Midbrain (tissue), 1 donor: Measurements from ENCODE around the gene KLHL7.
A peak's percentile ranks its signal among the peaks of the same experiment; 100 is the strongest.
"Not testable (repeated sequence)": the region's sequence is repeated elsewhere in the genome, so short reads cannot be mapped to it uniquely, and the experiment has no call there.

Experiments used
- DNase-seq: peaks from one replicate; lab custom pipeline; 2025; lab: John Stamatoyannopoulos, UW

KLHL7 gene

DNA sequence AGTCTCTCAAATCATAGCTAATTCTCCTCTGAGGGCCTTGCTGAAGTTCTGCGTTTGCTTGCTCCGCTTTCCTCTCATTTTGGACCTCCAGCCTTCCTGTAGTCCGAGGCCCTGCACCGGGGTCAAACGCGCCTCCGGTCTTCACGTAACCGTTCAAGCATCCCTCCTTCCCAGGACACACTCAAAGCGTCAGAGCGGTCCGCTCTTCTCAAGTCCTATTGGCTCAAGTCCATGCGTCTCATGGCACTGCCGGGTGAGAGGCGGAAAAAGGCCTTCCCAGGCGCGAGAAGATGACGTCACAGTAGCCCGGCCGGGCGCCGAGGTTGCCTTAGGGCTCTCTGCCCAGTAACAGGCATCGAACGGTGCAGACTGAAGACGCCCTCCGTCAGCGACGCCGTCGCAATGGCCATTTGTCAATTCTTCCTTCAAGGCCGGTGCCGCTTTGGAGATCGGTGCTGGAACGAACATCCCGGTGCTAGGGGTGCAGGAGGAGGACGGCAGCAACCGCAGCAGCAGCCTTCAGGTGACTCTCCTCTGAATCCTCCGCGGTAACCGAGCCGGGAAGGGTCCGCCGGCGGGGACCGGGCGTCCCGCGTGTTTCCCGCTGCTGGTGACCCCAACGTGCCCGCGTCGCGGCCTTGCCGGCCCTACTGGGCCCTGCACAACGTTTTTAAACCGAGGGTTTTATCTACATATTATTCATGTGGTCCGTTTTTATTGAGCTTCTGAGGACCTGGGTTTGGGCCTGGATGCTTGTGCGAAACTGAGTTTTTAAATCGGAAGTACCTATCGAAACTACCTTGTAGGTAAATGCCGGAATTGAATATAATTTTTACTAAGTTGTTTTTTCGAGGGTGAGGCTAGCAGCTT, 76.3 kb downstream of the KLHL7 start, which contains the start of gene NUP42:
TSS of gene NUP42 (plus strand) at position 365 of the 870 bp plus-strand sequence. CDS start at position 403, 38 bp downstream.
- DNase-seq: peak; percentile 95

DNA sequence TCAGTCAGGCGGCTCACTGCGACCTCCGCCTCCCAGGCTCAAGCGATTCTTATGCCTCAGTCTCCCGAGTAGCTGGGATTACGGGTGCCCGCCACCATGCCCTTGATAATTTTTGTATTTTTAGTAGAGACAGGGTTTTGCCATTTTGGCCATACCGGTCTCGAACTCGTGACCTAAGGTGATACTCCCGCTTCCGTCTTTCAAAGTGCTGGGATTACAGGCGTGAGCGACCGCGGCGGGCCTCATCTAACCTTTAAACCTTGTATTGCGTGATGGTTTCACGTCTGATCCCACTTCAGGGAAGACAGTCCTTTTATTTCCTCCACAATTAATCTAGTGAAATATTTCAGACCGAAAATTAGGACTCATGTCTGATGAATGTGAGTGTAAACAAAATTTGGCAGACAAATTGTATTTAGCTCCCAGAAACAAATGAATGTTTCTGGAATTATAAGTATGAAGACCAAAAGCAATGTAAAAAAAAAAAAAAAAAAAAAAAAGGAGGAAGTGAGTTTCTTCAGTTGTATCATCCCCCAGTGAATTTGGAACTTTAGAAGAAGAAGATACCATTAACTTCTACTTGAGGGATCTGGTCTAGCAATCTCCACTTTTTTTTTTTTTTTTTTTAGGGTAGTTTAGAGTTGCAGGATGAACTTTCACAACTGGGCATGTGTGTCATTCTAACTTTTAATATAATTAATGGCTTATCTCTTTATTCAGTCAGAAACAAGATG, 77.9 kb downstream of the KLHL7 start:
- DNase-seq: no peak

DNA sequence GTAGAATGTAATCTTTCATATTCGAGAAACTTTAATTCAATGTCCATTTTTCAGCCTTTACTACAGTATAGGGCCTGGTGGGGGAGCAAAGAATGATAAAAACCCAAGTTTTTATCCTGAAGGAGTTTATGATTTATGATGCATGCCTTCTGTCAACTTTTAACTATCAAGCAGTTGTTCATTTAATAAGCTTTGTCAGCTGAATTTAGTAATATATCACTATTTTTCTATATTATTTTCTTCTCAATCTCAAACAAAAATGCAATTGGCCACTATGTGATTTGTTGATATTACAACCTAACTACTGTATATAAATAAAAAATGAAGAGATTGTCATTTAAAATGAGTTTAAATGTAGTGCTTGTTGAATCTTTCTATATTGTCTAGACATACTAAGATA, 78.7 kb downstream of the KLHL7 start:
- DNase-seq: no peak

DNA sequence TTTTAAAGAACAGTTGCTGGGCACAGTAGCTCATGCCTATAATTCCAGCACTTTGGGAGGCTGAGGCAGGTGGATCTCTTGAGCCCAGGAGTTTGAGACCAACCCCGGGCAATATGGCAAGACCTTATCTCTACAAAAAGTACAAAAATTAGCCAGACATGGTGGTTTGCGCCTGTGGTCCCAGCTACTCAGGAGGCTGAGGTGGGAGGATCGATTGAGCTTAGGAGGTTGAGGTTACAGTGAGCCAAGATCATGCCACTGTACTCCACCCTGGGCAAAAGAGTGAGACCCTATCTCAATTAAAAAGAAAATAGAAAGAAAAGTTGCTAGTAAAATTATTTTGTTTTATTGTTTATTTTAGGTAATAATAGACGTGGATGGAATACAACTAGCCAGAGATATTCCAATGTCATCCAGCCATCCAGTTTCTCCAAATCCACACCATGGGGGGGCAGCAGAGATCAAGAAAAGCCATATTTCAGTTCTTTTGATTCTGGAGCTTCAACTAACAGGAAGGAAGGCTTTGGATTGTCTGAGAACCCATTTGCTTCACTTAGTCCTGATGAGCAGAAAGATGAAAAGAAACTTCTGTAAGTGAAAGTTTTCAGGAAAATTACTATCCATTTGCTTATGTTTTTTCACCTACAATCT, 79.2 kb downstream of the KLHL7 start:
- peak; percentile 83 for DNase-seq

DNA sequence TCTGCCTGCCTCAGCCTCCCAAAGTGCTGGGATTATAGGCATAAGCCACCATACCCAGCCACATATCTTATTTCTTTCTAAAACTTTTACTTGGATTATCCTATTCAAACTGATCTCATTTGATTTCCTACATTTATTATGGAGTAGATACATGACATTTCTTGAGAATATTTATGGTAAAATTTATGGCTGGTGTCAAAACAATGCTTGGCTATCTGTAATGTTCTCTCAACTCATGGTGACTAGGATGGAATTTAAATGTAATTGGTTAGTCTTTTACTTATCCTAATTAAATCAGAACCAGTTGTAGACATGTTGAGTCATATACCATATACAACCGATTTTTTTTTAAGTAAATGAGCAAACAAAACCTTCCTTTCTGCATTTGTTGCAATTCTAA, 80.4 kb downstream of the KLHL7 start:
- DNase-seq: no peak

DNA sequence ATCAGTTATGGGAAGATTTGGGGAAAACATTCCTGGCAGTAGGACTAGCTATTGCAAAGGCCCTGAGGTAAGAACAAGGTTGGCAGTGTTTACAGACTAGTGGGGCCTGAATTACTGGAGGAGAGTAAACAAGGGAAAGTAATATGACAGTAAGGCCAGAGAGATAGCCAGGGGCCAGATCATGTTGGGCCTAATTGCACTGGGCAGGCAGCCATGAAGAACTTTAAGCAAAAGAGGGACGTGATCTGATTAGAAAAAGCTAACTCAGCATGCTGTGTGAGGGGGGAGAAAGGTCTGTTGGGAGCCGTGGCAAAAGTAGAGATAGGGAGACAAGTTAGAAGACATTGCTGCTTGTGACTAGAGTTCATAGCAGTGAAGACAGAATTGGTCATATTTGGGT, 85.4 kb downstream of the KLHL7 start:
- DNase-seq: no peak

DNA sequence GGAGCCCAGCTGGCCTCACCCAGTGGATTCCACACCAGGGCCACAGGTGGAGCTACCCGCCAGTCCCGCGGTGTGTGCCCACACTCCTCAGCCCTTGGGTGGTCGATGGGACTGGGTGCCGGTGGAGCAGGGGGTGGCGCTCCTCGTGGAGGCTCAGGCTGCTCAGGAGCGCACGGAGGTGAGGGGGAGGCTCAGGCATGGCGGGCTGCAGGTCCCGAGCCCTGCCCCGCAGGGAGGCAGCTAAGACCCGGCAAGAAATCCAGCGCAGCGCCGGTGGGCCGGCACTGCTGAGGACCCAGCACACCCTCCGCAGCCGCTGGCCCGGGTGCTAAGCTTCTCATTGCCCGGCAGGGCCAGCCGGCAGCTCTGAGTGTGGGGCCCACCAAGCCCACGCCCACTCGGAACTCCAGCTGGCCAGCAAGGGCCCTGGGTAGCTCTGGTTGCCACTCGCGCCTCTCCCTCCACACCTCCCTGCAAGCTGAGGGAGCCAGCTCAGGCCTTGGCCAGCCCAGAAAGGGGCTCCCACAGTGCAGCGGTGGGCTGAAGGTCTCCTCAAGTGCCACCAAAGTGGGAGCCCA, 88.2 kb downstream of the KLHL7 start:
- DNase-seq: not testable (repeated sequence)

DNA sequence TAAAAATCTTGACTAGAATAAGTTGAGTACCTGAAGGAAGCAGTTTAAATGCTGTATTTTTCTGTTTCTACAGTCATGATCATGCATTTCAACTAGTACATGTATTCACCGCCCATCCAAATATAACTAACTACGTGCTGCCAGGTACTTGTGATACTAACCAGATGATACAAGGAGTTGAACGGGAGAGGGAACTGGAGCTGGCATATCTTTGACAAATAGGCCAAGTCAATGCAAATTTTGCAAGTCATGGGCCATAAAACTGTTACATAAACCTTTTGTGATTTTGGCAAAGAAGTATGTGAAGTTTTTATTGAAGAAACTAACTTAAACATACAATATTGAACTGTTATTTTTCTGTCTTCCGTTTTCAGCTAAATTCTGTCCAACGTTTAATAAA, 90.7 kb downstream of the KLHL7 start:
- DNase-seq: no peak

DNA sequence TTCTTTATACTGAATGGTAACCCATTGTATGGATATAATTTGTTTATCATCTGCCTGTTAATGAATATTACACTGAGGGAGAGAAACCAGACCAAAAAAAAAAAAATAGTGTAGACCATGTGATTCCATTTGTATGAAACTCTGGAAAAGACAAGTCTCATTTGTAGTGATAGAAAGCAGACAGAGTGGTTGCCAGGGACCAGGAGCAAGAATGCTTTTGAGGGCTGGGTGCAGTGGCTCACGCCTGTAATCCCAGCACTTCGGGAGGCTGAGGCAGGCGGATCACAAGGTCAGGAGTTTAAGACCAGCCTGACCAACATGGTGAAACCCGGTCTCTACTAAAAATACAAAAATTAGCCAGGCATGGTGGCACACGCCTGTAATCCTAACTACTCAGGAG, 92.2 kb downstream of the KLHL7 start:
- not testable (repeated sequence) for DNase-seq

DNA sequence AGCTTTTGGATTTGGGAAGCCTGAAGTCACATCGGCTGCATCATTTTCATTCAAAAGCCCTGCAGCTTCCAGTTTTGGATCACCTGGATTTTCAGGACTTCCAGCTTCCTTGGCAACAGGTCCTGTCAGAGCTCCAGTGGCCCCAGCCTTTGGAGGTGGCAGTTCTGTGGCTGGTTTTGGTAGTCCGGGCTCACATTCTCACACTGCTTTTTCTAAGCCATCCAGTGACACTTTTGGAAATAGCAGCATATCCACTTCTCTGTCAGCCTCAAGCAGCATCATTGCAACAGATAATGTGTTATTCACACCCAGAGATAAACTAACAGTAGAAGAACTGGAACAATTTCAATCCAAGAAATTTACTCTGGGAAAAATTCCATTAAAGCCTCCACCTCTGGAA, 94.7 kb downstream of the KLHL7 start:
- DNase-seq: no peak

DNA sequence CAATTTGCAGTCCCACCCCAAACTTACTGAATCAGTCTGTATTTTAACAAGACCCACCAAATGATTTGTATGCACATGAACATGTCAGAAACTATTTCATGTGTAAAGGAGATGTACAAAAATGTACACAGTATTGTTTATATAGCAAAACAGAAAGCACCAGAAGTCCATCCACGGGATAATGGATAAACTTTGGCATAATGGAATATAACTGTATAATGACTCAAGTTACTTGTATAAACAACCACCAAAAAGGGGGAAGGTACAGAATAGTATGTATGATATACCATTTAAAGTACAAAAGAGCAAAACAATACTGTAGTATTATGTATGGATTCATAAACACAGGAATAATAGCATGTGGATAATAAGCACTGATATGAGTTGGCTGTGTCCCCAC, 98.7 kb downstream of the KLHL7 start:
- no peak for DNase-seq

DNA sequence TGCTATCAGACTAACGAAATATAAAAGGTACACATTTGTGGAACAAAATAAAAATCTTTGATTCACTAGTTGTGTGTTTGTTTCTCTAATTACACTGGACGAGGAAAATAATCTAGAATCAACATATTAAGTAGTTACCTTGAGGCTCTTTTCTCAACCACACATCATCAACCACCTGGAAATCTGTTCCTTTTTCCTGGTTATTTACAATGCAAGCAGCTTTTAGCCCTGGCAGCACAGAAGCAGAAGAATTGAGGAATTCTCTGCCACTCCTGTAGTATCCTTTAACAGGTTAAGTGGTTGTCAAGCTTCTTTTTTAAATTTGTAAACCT, 100.0 kb downstream of the KLHL7 start:
- no peak for DNase-seq

DNA sequence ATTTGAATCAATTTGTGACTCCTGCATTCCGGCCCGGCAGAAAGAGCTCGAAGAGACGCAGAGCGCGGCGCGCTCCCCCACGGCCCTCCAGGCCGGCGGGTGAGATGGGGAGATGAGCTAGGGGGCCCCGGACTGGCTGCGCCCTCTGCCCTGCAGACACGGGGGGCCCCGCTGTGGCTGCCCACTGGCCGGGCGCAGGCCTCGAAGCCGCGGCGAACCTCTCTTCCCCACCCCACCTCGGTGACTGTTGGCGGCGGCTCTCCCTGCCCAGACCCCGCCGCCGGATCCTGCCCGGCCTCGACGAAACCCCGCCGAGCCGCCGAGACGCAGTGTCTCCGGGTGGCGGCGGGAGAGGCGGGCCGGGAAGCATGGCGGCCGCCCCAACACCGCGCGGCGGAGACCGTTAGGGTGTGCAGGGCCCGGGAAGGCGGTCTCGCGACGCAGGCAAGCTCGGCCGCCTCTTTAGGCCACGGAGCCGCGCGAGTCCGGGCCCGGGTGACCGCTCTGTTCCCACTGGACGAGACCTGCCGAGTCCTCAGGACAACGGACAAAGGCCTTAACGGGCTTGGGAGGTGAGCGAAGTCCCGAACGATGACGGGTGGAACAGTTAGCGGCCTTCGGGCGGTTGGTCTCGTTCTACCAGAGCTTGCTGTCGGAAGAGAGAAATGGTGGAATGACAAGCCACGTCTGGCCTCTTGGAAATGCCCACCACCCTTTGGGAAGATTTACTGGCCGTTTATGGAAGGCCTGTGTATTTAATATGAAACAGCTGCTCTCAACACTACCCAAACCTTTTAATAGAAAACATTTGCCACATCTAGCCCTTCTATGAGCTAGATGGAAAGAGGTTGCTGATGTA, 100.6 kb downstream of the KLHL7 start:
- DNase-seq: no peak

DNA sequence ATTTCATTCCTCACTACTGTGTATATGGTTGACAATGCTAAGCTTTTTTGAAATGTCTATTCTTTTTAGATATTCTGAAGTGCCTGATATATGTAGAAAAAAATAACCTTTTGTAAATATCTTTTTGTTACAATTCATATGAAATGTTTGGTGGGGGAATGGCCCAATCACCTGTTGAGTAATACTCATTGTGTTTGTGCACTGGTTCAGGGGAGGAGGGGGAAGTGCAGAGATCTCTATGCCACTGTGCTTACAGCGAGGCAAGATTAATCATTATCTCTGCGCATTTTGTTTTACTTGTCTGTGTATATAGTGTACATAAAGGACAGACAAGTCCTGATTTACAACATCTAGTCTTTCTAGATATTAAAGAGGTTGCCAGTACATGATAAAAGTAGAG, 101.4 kb downstream of the KLHL7 start:
- no peak for DNase-seq

DNA sequence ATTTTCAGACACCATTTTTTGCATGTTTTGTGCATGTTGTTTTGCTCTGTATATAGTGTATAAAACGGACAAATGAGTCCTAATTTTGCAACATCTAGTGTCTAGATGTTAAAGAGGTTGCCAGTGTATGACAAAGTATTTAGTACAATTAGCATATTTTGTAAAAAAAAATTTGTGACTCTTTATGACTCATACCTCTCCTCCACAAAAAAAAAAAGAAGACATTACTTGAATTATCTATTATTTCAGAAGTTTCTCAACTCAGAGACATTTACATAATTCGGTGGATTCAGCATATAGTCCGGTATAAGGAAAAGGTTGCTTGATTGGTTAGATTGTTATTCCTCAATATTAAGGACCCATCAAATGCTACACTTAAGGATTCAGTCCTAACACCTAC, 102.3 kb downstream of the KLHL7 start:
- no peak for DNase-seq

DNA sequence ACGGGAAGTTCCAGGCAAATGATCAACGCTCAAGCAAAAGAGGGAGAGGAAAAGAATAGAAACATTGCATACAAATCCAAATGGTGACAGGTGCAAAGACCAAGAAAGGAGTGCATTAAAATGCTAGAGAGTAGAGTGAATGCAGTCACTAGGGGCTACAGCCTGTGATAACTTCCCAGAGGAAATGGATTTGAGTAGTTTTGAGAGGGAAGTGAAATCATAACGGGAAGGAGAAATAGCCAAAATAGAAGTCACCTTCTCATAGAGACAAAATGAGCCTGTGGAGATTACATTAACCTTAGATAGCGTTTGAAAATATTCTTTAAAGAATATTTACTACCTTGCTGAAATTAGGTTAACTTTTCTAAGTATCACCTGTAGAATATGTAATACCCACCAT, 102.7 kb downstream of the KLHL7 start:
- DNase-seq: no peak

DNA sequence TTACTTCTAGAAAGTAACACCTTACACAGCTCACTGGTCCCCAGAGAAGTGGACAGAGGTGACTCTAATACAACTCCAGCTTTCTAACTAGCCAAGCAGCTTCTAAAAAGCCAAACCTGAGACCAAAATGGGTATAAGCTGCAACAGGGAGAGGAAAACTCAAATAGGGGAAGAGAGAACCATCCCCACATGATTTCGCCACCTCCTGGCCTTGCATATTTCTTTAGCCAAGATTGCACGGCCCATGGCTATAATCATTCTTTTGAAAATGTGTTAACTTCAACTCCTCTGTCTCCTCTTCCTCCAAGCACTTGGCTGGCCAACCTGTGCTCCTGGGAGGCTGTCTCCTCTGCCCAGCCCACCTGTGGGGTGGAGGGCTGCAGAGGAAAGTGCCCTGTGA, 104.9 kb downstream of the KLHL7 start:
- no peak for DNase-seq

DNA sequence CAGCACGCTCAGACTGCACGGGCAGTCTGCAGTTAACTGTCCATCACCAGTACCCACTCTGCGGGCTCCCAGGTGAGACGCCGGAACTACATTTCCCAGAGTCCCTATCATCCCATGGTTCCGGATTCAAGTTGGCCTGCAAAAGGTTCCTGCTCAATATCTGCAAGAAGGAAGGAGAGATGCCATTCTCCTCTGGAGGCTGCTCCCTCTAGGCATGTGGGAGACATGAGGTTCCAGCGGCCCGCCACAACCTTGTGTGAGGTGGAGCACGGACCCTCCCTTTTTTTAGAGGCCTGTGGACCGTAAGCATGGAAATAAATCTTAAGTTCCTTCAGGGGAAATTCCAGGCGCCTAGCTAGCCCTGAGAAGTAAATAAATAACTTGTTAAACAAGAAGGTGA, 106.0 kb downstream of the KLHL7 start:
- DNase-seq: no peak

DNA sequence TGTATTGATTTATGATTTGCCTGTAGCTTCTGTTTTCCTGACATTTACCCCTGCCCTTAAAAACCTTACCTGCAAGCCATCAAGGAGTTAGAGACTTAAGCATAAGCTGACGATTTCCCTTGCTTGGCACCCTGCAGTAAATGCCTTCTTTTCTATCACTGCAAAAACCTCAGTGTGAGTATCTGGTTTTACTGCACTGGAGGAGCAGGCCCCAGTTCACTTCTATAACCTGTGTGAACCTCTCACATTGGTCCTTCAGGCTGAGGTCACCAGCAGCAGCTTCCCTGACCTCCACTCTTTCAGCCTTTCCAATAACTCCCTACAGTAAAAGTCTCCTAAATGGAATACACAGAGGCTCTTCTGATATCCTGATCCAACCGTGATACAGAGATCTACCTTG, 106.8 kb downstream of the KLHL7 start:
- DNase-seq: no peak

DNA sequence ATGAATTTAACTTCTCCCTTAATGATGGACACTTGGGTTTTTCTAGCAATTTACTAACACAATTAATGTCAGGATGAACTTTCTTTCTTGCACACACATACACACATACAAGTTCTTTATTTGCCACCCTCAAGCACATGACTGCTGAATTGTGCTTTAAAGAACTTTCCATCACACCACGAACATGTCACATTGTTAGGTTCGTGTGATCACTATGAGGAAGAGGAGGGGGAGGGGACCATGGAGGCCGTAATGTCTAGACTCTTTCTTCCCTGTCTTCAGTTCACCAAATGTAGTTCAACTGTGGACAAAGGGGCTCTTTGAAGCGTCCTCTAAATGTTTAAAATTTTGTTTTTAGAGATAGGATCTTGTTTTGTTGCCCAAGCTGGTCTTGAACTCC, 107.3 kb downstream of the KLHL7 start:
- no peak for DNase-seq

DNA sequence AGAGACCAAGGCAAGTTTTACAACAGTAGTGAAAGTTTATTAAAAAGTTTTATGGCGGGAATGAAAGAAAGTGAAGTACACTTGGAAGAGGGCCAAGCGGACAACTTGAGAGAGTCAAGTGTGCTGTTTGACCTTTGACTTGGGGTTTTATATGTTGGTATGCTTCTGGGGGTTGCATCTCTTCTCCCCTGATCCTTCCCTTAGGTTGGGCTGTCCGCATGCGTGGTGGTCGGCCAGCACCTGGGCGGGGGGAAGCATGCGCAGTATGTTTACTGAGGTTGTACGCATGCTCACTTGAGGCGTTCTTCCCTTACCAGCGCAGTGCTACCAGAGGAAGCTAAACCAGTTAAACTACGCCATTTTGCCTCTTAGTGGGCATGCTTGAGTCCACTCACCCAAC, 108.2 kb downstream of the KLHL7 start:
- no peak for DNase-seq

DNA sequence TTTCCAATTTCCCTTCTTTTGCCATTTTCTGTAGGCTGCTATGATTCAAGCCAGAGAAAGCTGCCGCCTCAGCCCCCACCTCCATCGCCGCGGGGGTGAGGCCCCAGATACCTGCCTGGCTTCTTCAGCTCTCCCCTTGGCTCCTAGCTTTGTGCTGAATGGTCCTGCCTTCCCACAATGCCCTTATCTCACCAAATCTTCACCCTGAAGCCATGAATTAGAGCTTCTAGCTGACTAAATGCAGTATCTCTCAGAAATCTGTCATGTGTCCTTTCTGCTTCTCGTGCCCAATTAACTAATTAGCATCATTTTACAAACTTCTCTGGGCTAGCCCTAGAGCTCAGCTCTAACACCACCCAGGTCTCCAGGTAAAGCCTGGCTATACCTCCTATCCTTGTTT, 108.8 kb downstream of the KLHL7 start:
- DNase-seq: no peak
